Glutamatergic neuron (in vitro differentiated cells): ENCODE results near the gene KHDRBS1. TPM values are rescaled to one million over a fixed set of nuclear protein-coding genes. Genes with fewer than 3 reads are reported as not detected.

Source experiments
- DNase-seq: peaks from one replicate; pipeline ENCODE4 v3.0.0; 2022
- H3K27ac Mint-ChIP-seq: one replicate; pipeline ENCODE4 v1.8.0; 2020; ENCODE audit warnings: mild to moderate bottlenecking, mixed read lengths, inconsistent platforms; ENCODE audit not compliant: unreplicated experiment
- H3K27me3 Mint-ChIP-seq: one replicate; pipeline ENCODE4 v1.8.0; 2020; ENCODE audit warnings: mild to moderate bottlenecking, moderate library complexity, mixed read lengths, inconsistent platforms; ENCODE audit not compliant: unreplicated experiment
- H3K36me3 Mint-ChIP-seq: one replicate; pipeline ENCODE4 v1.8.0; 2020; ENCODE audit warnings: mild to moderate bottlenecking, mixed read lengths, inconsistent platforms; ENCODE audit not compliant: unreplicated experiment
- H3K4me1 Mint-ChIP-seq: one replicate; pipeline ENCODE4 v1.8.0; 2020; ENCODE audit warnings: mild to moderate bottlenecking, low read depth, mixed read lengths, inconsistent platforms; ENCODE audit not compliant: unreplicated experiment
- H3K4me3 Mint-ChIP-seq: one replicate; pipeline ENCODE4 v1.8.0; 2020; ENCODE audit warnings: mild to moderate bottlenecking, mixed read lengths, inconsistent platforms; ENCODE audit not compliant: unreplicated experiment
- H3K9me3 Mint-ChIP-seq: one replicate; pipeline ENCODE4 v1.8.0; 2020; ENCODE audit warnings: mild to moderate bottlenecking, moderate library complexity, mixed read lengths, inconsistent platforms; ENCODE audit not compliant: unreplicated experiment
- CTCF ChIP-seq: fragments of 200-600 bp; sonication (generic); IDR thresholded peaks from one replicate; pipeline ENCODE4 v1.5.0; 2021; ENCODE audit not compliant: partially characterized antibody, unreplicated experiment
- total RNA-seq: library from RNA; stranded (reverse); fragmentation: NEBNext Ultra II Directional; extraction: Animal tissue kit (Norgen Biotek cat#: 25700); gene quantifications from one replicate; pipeline ENCODE4 v1.2.1, GENCODE V29; 2021; ENCODE audit not compliant: unreplicated experiment

The KHDRBS1 gene
- total RNA-seq, 1 donor from 2014 or later = 266 TPM

GRCh38 chr1:31984419-31985347 lies 29.0 kb upstream of the KHDRBS1 start:
- no peak overlapping the region for H3K27ac Mint-ChIP-seq
- H3K36me3 Mint-ChIP-seq = no peaks in the 10 kb centered on the region
- H3K9me3 Mint-ChIP-seq = peaks cover 7% of the 10 kb centered on the region
- peaks cover 20% of the 10 kb centered on the region for H3K4me1 Mint-ChIP-seq
- DNase-seq = no peak
- no peak overlapping the region for H3K4me3 Mint-ChIP-seq
- no peak for TF ChIP-seq CTCF
- no peaks in the 10 kb centered on the region for H3K27me3 Mint-ChIP-seq

GRCh38 chr1:31985430-31985829 lies 28.2 kb upstream of the KHDRBS1 start:
- TF ChIP-seq CTCF = no peak
- Mint-ChIP-seq H3K27me3 (no peaks in the 10 kb centered on the region), H3K36me3 (no peaks in the 10 kb centered on the region), H3K27ac (no peak overlapping the region), H3K4me3 (no peak overlapping the region), H3K9me3 (peaks cover 7% of the 10 kb centered on the region), H3K4me1 (peaks cover 22% of the 10 kb centered on the region)
- no peak for DNase-seq

- Mint-ChIP-seq H3K4me1 (peaks cover 17% of the 10 kb centered on the region), H3K9me3 (peaks cover 5% of the 10 kb centered on the region), H3K27me3 (no peaks in the 10 kb centered on the region), H3K27ac (peak overlapping the region; percentile 84), H3K36me3 (no peaks in the 10 kb centered on the region), H3K4me3 (peak overlapping the region; percentile 56)
- DNase-seq = peak; percentile 58
- no peak for TF ChIP-seq CTCF
Measured at GRCh38 chr1:31987135-31987619, 26.5 kb upstream of the KHDRBS1 start.

- DNase-seq = no peak
- TF ChIP-seq CTCF = no peak
- H3K27ac Mint-ChIP-seq = no peak overlapping the region
- no peak overlapping the region for H3K4me3 Mint-ChIP-seq
- H3K36me3 Mint-ChIP-seq = no peaks in the 10 kb centered on the region
- H3K9me3 Mint-ChIP-seq = peaks cover 5% of the 10 kb centered on the region
- peaks cover 17% of the 10 kb centered on the region for H3K4me1 Mint-ChIP-seq
- peaks cover 2% of the 10 kb centered on the region for H3K27me3 Mint-ChIP-seq
Measured at GRCh38 chr1:31989964-31990363, 23.7 kb upstream of the KHDRBS1 start.

GRCh38 chr1:31991182-31991581 lies 22.5 kb upstream of the KHDRBS1 start:
- no peak overlapping the region for H3K4me3 Mint-ChIP-seq
- H3K9me3 Mint-ChIP-seq = peaks cover 5% of the 10 kb centered on the region
- no peak overlapping the region for H3K27ac Mint-ChIP-seq
- no peaks in the 10 kb centered on the region for H3K36me3 Mint-ChIP-seq
- DNase-seq = no peak
- H3K27me3 Mint-ChIP-seq = peaks cover 2% of the 10 kb centered on the region
- H3K4me1 Mint-ChIP-seq = peaks cover 14% of the 10 kb centered on the region
- no peak for TF ChIP-seq CTCF
